ENCODE results near the gene ATN1.

- TF ChIP-seq POLR2A (IDR thresholded peaks at IDR 0.05) (no peak), CTCF (IDR thresholded peaks at IDR 0.05) (peak; percentile 21 to 59 (median 33))
These were observed 34.0 kb downstream of the ATN1 start for GRCh38 chr12:6961695-6962284.

All from body of pancreas (tissue), 4 donors.